ENCODE data around the gene PXK.
A peak's percentile ranks its signal among the peaks of the same experiment; 100 is the strongest.

PXK gene

DNA sequence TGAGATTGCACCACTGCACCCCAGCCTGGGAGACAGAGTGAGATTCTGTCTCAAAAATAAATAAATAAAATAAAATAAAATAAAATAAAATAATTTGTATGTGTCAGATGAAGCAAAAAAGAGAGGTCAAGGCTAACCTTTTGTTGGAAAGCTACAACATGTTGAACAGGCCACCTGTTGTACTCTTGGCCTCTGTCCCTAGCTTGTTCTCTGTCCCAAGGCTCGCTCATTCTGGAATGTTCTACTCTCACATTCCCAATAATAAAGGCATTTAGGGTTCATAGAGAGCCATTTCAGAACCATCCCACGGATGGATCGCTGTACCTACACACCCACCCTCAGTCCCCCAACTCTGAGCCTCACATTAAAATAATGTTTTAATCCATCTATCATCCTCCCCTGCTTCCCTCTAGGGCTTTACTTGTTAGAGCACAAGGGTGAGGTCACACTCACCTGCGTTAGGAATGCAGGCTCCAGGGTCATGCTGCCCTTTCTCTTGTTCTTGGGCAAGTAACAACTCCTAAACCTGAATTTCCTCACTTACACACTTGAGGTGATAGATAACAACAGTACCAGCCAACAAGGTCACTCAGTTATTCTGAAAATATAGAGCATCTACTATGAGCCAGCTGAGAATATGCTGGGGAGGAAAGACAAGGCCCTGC lies 134.3 kb downstream of the PXK start:
- DNase-seq (ENCODE audit: low spot score) = no peak

DNA sequence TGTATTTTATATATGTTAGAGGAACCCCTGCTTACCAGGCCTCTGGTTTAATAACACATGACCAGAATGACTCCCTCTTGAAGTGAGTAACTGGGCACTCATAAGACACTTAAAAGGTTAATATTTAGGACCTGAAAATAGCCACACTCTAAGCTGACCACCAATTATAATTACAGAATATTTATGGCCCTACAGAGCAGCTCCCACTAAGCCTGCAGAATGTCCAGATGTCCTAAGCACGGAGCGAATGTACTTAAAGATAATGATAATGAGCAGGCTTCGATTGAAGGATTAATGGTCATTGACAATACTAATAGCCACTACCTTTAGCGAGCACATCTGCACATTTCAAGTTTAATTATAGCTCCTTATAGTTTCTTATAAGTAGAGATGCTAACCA lies 136.4 kb downstream of the PXK start:
- no peak for DNase-seq (ENCODE audit: low spot score)

DNA sequence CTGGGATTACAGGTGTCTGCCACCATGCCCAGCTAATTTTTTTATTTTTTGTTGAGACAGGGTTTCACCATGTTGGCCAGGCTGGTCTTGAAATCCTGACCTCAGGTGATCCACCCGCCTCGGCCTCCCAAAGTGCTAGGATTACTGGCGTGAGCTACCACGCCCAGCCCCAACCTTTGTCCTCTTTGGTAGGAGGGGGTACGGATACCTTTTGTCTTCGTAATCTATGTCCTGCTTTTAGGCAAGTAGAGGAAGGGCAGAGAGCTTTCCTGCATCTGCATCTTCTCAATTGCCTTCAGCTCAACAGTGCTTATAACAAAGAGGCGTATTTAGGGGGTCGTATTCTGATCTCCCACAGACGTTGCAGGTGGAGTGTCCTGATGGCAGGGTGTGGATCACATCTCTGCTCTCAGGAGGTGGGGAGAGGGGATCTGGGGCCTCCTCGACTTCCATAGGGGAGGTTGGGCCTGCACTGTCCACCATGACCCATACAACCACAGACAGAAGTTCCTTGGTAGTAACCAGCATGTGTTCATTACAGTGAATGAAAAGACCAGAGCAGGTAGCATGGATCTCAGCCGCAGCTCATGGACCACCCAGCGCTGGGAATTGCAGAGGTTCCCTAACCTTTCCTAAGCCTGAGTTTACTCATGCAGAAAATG lies 137.8 kb downstream of the PXK start:
- DNase-seq (ENCODE audit: low spot score) = no peak

DNA sequence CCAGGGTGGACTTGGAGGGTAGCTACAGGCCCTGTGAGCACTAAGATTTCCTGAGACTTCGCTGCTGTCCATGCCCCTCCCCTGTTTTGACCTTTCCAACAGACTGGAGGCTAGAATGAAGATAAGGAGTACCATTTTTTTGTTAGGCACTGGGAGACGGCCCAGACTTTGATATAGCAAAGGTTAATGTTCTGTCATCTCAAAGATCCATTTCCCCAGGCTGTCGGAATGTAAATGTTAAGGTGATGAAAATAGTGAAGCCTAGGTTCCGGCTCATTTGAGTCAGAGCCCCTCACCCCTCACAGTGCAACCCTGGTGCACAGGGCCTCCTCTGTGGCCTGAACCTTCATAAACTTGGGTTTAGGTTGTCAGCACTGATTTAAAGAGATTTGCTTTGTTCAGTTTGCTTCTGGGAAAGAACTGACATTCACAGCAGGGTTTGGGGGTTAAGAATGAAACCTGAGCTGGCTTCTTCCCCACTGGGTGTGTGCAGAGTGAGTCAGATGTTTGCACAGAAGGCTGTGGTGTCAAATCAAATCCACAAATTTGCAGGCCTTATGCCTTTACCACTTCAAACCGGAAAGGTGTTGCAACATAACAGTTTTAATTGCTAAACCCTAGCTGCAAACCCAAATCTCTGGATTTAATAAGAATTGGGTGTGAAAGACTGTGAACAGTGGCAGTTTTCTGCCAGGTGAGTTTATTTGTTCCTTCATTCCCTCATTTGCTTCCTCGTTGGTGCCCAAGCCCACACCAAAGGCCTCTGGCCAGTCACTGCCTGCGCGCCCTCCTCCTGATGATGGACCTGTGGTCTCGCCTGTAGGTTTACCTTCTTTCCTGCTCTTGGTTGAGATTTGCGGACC lies 138.6 kb downstream of the PXK start:
- DNase-seq (ENCODE audit: low spot score) = peak; percentile 79

DNA sequence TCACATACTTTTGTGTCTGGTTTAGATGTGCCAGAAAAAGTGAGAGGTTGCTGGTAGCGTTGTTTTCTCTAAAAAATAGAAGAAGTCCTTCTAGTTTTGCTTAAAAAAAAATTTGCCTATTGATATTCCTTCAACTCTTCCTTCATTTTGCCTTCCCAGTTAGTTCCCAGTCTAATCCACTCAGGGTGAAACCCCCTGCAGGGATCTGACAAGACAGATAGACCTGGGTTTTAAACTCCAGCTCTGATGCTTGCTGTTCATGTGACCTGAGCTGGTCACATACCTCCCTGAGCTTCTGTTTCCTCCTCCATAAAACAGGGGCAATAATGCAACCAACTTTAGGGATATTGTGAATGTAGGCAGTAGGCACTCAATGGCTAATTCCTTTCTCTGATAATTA lies 140.6 kb downstream of the PXK start:
- DNase-seq (ENCODE audit: low spot score) = no peak

DNA sequence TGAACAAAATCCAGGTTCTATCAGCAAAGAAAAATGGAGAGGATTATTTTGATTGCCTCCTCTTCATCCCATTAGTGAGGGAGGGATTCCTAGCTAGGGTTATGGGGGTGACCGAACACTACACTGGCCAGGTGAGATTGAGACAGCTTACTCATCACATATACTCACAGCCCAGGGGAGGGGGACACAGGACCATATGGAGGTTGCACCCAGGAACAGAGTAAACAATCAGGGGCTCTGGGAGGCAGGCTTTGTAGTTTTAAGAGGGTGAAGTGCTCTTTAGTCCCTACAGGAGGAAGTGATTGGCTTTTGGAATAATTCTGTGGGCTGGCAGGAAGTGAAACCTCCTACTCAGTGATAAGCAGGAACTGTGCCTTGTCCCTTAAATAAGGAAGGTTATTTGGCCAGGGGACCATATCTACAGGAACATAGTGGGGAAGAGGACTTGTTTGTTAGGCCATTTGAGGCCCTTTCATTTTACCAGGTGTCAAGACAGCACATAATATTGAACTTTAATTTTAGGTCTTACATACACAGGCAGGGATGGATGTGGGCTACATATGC lies 141.7 kb downstream of the PXK start:
- DNase-seq (ENCODE audit: low spot score) = no peak

DNA sequence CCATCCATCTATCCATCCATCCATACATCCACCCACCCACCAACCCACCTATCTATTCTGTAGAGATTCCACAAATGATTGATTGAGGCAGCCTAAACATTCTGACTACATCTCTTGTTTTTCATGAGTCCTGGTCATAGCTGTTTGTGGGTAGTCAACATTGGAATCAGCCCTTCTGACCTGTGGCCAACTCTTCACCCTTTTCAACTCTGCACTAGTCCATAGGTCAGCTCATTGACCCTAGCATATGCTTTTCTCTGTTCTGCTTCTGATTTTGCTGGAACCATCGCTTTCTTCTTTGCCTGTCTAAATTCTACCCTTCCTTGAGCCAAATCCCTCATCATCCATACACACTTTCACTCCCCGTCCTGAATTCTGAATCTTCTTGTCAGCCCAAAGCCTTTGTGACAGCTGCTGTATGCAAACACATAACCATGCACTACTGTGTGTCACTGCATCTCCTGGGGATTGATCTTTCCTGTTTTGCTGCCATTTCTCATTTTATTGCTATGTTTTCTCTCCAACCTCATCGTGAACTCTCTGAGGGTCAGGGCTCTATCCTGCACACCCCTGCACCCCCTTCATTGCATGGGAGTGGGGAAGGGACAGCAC lies 142.4 kb downstream of the PXK start:
- DNase-seq (ENCODE audit: low spot score) = no peak
